BLaER1 (cell line): Measurements from ENCODE around the gene USP12.

Experiments
- H3K27ac ChIP-seq: shearing (Covaris generic); formaldehyde crosslinking; 2 replicates; pipeline ENCODE4 v1.8.1; 2022
- H3K27me3 ChIP-seq: shearing (Covaris generic); formaldehyde crosslinking; 2 replicates; pipeline ENCODE4 v1.8.1; 2022
- H3K36me3 ChIP-seq: shearing (Covaris generic); formaldehyde crosslinking; 2 replicates; pipeline ENCODE4 v1.8.1; 2022
- H3K4me1 ChIP-seq: shearing (Covaris generic); formaldehyde crosslinking; 2 replicates; pipeline ENCODE4 v1.8.1; 2022
- H3K4me2 ChIP-seq: shearing (Covaris generic); formaldehyde crosslinking; 2 replicates; pipeline ENCODE4 v1.8.1; 2022
- H3K4me3 ChIP-seq: shearing (Covaris generic); formaldehyde crosslinking; 2 replicates; pipeline ENCODE4 v1.8.1; 2022
- H3K9ac ChIP-seq: shearing (Covaris generic); formaldehyde crosslinking; 2 replicates; pipeline ENCODE4 v1.8.1; 2022
- H3K9me3 ChIP-seq: shearing (Covaris generic); formaldehyde crosslinking; 2 replicates; pipeline ENCODE4 v1.8.1; 2022
- H4K20me1 ChIP-seq: shearing (Covaris generic); formaldehyde crosslinking; 2 replicates; pipeline ENCODE4 v1.8.1; 2022
- Cebpa-rat ChIP-seq: shearing (Covaris generic); IDR thresholded peaks from 2 replicates; pipeline ENCODE4 v1.8.1; 2022

USP12 gene

DNA sequence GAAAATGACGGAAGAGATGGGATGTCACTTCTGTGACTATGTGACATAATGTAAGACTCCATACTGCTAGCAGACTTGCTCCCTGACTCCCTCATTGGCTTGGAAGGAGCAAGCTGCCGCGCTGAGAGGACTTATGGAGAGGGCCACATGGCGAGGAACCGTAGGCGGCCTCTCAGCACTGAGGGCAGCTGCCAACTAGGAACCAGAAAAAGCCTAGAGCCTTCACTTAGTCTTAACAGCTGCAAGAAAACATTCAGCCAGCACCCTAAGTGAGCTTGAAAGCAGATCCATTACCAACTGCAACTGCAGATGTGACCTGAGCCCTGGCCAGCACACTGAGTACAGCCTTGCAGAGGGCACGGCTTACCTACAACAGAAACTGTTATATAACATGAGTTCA lies 33.9 kb downstream of the USP12 start:
- H3K27me3 ChIP-seq: no peaks in the 10 kb centered on the region
- peaks cover 24% of the 10 kb centered on the region for H3K36me3 ChIP-seq
- no peak for TF ChIP-seq Cebpa-rat
- peaks cover 12% of the 10 kb centered on the region for H3K4me1 ChIP-seq
- no peak overlapping the region for H3K9ac ChIP-seq
- H3K27ac ChIP-seq: no peak overlapping the region
- H4K20me1 ChIP-seq: peaks cover 61% of the 10 kb centered on the region
- no peak overlapping the region for H3K4me3 ChIP-seq
- H3K4me2 ChIP-seq: no peak overlapping the region
- peaks cover 21% of the 10 kb centered on the region for H3K9me3 ChIP-seq

DNA sequence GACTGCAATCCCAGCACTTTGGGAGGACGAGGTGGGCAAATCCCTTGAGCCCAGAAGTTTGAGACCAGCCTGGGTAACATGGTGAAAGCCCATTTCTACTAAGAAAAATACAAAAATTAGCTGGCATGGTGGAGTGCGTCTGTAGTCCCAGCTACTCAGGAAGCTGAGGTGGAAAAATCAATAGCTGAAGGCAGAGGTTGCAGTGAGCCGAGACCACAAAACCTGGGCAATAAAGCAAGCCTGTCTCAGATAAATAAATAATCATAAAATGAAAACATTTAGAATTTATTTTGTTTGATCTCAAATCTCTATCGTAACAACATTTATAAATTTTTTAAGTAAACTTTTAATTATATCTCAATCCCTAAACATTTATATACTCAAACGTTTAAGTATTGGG lies 36.6 kb downstream of the USP12 start:
- no peak for TF ChIP-seq Cebpa-rat
- Histone ChIP-seq H3K4me3 (no peak overlapping the region), H3K27ac (no peak overlapping the region), H3K4me1 (peaks cover 12% of the 10 kb centered on the region), H3K9me3 (peaks cover 17% of the 10 kb centered on the region), H3K36me3 (peaks cover 22% of the 10 kb centered on the region), H3K27me3 (no peaks in the 10 kb centered on the region), H3K4me2 (peak overlapping the region; percentile 8; the same call in 1 of the 2 replicates), H3K9ac (no peak overlapping the region), H4K20me1 (peaks cover 69% of the 10 kb centered on the region)

DNA sequence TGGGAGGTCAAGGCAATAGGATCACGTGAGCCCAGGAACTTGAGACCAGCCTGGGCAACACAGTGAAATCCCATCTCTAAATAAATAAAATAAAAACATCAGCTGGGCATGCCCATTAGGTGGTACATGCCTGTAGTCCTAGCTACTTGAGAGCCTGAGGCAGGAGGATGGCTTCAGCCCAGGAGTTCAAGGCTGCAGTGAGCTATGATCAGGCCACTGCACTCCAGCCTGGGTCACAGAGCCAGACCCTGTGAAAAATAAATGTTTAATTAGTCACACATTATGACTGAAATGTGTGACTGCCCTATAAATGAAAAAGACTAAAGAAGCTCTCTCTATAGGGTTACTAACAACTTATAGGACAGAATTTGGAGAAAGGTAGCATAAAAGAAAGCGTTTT lies 37.7 kb downstream of the USP12 start:
- Histone ChIP-seq H3K27me3 (no peaks in the 10 kb centered on the region), H4K20me1 (peaks cover 71% of the 10 kb centered on the region)

DNA sequence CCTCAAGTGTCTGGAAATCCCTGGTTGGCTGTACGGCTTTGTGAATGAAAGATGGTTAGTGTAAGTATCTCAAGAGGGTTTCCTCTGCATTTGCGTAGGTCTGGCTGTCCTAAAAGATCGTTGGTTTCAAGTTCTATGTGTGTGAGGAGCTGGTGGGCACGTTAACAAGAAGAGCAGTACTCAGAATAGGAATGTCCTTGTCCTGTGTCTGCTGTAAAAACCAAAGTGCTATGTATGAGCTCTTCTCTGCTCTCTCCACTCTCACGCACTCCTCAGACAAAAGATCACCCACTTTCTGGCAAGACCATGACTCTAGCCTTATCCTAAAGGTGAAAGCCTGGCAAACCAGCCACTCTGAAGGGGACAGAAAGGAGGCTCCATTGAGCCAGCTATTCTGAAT lies 39.1 kb downstream of the USP12 start:
- Histone ChIP-seq H3K27me3 (no peaks in the 10 kb centered on the region), H4K20me1 (peaks cover 60% of the 10 kb centered on the region), H3K27ac (no peak overlapping the region), H3K36me3 (peaks cover 18% of the 10 kb centered on the region), H3K9ac (no peak overlapping the region), H3K4me3 (no peak overlapping the region), H3K4me1 (peaks cover 12% of the 10 kb centered on the region), H3K9me3 (peaks cover 25% of the 10 kb centered on the region), H3K4me2 (no peak overlapping the region)
- no peak for TF ChIP-seq Cebpa-rat

More for the DNA sequence above, 37.7 kb downstream of the USP12 start:
- peaks cover 22% of the 10 kb centered on the region for H3K36me3 ChIP-seq
- no peak overlapping the region for H3K4me3 ChIP-seq
- peaks cover 12% of the 10 kb centered on the region for H3K4me1 ChIP-seq
- peaks cover 25% of the 10 kb centered on the region for H3K9me3 ChIP-seq
- H3K4me2 ChIP-seq: no peak overlapping the region
- no peak overlapping the region for H3K27ac ChIP-seq
- TF ChIP-seq Cebpa-rat: no peak
- H3K9ac ChIP-seq: no peak overlapping the region

DNA sequence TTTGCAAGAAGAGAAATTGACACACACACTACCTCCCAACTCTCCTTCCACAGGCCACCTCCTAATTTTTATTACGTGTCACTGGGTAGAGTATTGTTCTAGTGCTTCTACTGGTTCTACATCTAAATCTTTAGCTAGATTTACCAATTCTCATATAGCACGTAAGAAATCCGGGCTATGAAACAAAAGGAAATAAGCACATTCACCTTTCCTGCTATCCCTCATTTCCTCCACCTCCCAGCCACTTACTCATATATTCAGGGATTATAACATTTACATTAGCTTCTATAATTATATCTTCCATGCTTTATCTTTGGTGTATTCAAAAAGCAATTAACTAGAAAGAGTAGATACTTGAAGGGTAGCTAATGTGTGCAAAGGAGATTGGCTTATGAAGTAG lies 39.7 kb downstream of the USP12 start:
- TF ChIP-seq Cebpa-rat: no peak
- no peak overlapping the region for H3K4me2 ChIP-seq
- H3K27ac ChIP-seq: no peak overlapping the region
- H4K20me1 ChIP-seq: peaks cover 65% of the 10 kb centered on the region
- peaks cover 30% of the 10 kb centered on the region for H3K9me3 ChIP-seq
- H3K4me3 ChIP-seq: no peak overlapping the region
- H3K4me1 ChIP-seq: peaks cover 12% of the 10 kb centered on the region
- H3K36me3 ChIP-seq: peaks cover 16% of the 10 kb centered on the region
- H3K9ac ChIP-seq: no peak overlapping the region
- H3K27me3 ChIP-seq: no peaks in the 10 kb centered on the region

DNA sequence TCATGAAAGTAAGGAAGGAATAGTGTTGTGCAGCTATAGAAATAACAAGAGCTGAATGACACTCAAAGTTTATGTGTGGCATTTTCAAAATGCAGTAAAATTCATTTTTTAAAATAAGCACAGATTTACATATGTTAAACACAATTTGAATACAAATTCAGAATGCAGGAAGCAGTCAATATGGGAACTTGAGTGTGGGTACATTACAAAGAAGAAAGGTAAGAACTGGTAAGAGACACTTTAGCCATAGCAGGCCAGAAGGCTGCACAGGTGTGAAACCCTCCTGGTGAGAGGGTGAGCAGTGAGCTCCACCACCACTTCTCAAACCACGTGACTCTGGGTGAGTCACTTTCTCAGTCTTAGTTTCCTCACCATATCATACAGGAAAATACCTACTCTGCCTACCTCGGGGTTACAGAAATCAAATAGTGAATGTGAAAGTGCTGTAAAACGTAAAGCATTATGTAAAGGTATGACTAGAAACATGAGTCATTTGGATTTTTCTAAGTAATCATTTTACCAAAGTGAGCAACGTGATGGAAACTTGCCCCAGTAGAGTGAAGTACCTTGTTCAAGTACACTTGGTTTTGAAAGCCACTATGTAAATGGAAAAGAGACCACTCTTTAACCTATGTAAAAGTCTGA lies 40.5 kb downstream of the USP12 start:
- Histone ChIP-seq H3K9ac (no peak overlapping the region), H3K27ac (no peak overlapping the region), H4K20me1 (peaks cover 66% of the 10 kb centered on the region), H3K4me1 (peaks cover 12% of the 10 kb centered on the region), H3K27me3 (no peaks in the 10 kb centered on the region), H3K4me3 (no peak overlapping the region), H3K36me3 (peaks cover 23% of the 10 kb centered on the region), H3K9me3 (peaks cover 38% of the 10 kb centered on the region), H3K4me2 (no peak overlapping the region)
- no peak for TF ChIP-seq Cebpa-rat

DNA sequence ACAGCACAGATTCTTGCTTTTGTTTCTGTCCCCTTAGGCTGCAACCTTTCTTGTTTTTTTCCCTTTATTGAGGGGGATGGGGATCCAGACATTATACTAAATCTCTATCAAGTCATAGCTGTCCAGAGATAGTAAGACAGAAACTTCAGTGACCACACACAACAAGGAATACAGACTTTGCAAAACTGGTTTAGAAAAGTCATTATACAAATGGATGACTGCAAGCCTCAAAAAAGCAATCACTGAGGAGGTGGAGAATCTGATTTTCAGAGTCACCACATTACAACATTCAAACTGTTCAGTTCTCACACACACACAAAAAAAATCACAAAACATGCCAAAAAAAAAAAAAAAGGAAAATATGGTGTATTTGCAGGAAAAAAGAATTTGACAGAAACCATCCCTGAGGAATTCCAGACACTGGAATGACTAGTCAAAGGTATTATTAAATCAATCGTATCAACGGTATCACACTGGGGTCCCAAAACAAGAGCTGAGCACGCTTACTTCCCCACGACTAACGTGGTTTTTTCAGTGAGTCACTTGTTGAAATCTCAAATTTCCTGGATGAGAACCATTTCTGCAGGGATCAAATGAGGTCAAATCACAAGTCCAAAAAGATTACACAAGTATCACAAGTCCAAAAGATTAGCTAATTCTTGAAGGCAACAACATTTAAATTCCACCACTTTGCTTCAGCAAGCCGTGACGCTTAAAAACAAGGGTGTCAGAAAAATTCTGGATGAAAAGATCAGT lies 41.2 kb downstream of the USP12 start:
- H3K27me3 ChIP-seq: no peaks in the 10 kb centered on the region
- no peak overlapping the region for H3K9ac ChIP-seq
- peaks cover 7% of the 10 kb centered on the region for H3K4me1 ChIP-seq
- peaks cover 66% of the 10 kb centered on the region for H4K20me1 ChIP-seq
- no peak for TF ChIP-seq Cebpa-rat
- peaks cover 30% of the 10 kb centered on the region for H3K36me3 ChIP-seq
- no peak overlapping the region for H3K4me2 ChIP-seq
- no peak overlapping the region for H3K4me3 ChIP-seq
- peaks cover 45% of the 10 kb centered on the region for H3K9me3 ChIP-seq
- H3K27ac ChIP-seq: no peak overlapping the region

DNA sequence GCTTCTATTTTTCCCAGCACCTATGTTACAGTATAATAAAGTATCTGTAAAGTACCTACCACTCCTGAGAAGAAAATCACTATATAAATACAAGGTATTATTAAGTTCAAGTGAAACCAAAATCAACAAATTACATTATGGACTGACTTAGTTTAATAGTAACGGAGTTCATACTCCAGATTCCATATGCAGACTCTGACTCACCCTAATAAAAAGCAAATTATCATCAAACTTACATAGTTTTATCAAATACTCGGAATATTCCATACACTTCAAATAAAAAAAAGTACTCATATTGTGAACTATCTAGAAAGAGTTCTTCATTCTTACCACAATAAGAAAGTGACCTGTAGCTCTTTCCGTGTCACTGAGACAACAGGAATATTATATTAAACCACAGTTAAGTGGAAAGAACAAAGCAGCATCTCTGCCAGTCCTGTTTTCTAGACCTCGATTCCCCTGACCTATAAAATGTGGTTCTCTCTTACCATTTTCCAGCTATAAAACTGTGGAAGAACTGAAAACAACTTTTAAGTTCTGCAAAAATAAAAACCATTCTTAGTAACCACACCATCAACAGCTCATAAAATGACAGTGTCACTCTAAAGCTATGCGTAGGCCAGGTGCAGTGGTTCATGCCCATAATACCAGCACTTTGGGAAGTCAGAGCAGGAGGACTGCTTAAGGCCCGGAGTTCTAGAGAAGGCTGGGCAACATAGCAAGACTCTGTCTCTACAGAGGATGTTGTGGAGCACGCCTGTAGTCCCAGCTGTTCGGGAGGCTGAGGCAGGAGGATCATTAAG lies 42.6 kb downstream of the USP12 start:
- no peak overlapping the region for H3K4me3 ChIP-seq
- H3K4me2 ChIP-seq: no peak overlapping the region
- no peak overlapping the region for H3K9ac ChIP-seq
- TF ChIP-seq Cebpa-rat: no peak
- H3K9me3 ChIP-seq: peaks cover 58% of the 10 kb centered on the region
- H3K36me3 ChIP-seq: peaks cover 39% of the 10 kb centered on the region
- no peaks in the 10 kb centered on the region for H3K27me3 ChIP-seq
- no peak overlapping the region for H3K27ac ChIP-seq
- H3K4me1 ChIP-seq: no peaks in the 10 kb centered on the region
- peaks cover 55% of the 10 kb centered on the region; the same call in 1 of the 2 replicates for H4K20me1 ChIP-seq

DNA sequence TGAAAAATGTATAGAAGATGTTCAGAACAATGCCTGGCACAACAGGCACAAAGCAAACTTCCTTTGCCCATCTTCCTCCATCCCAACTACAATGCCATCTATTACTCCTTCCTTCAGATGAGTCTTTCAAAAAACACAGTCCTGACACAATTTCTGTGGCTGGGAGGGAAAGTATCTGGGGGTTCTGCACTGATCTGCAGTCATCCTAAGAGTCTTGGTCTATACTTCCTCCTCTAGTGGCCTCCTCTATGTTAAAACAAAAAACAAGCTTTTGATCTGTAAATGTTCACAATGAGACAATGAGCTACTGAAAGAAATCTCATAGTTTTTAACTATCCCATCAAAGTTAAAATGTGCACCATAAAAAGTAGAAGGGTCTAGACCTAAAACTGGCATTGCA lies 44.8 kb downstream of the USP12 start:
- Histone ChIP-seq H3K36me3 (peaks cover 53% of the 10 kb centered on the region), H3K9me3 (peaks cover 80% of the 10 kb centered on the region), H3K27me3 (no peaks in the 10 kb centered on the region), H4K20me1 (peaks cover 35% of the 10 kb centered on the region; the same call in 1 of the 2 replicates), H3K4me3 (no peak overlapping the region), H3K27ac (no peak overlapping the region), H3K4me2 (no peak overlapping the region), H3K9ac (no peak overlapping the region), H3K4me1 (no peaks in the 10 kb centered on the region)
- TF ChIP-seq Cebpa-rat: no peak
